COLO668 (cell line): ENCODE results near the gene INSR.
"Not testable (repeated sequence)": the region's sequence is repeated elsewhere in the genome, so short reads cannot be mapped to it uniquely, and the experiment has no call there.

Source experiments
- DNase-seq: peaks from one replicate; lab custom pipeline; 2025; ENCODE audit not compliant: unreplicated experiment; lab: John Stamatoyannopoulos, UW

Gene INSR

DNA sequence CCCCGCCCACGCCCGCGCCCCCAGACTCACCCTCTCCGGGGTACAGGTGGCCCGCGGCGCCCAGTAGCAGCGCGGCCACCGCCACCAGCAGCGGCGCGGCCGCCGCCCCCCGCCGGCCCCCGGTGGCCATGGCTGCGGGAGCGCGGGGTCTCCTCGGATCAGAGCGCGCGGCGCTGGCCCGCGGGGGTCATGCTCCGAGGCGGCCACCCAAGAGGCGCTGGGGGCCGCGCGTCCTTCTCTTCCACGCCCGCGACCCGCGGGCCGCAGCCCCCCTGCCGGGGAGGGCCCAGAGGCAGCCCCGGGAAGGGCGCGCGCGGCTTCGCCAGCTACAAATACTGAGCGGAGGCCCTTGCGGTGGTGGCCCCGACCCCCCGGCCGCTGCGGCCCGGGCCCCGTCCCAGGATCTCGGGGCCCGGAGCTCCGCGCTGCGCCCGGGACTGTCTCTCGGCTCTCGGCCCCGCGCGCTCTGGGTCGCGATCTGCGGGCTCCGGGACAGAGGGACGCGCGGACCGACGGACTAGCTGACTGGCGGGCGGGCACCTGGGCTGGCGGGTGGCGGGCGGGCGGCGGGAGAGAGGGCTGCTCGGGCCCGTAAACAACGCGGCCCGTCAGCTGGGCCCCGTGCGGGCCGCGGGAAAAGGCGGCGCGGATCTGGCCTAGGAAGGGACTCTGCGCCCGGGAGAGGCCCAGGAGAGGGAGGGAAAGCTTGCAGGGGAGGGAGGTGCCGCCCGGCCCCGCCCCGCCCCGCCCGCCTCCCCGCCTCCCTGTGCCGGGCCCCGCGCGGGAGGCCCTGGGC is at the start of gene INSR:
Gene INSR, minus strand, starts transcription at position 653 of the 796 bp plus-strand sequence. Its CDS starts 523 bp downstream, at position 130.
- DNase-seq: peak; percentile 92

- no peak for DNase-seq
Measured at GRCh38 chr19:7342143-7342542, 47.9 kb upstream of the INSR start.

DNA sequence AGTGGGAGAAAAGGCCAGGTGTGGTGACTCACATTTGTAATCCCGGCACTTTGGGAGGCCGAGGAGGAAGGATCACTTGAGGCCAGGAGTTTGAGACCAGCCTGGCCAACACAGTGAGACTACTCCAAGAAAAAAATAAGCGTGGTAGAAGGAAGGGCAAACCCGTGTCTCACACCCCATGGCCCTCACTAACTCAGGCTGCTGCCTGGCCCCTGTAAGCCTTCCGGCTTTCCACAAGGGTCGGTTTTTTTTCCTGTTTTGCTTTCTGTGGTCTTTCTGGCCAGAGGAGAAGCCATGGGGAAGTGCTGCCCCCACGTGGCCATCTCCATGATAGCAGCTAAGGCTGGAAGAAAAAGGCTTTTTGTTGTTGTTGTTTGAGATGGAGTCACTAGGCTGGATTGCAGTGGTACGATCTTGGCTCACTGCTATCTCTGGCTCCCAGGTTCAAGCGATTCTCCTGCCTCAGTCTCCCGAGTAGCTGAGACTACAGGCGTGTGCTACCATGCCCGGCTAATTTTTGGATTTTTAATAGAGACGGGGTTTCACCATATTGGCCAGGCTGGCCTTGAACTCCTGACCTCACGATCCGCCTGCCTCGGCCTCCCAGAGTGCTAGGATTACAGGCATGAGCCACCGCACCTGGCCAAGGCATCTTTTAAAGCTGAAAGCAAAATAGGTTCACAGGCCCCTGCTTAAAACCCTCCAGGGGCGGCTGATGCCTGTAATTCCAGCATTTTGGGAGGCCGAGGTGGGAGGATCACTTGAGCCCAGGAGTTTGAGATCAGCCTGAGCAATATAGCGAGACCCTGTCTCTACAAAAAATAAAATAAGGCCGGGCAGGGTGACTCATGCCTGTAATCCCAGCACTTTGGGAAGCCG is 47.0 kb upstream of the INSR start:
- DNase-seq: peak; percentile 73

DNA sequence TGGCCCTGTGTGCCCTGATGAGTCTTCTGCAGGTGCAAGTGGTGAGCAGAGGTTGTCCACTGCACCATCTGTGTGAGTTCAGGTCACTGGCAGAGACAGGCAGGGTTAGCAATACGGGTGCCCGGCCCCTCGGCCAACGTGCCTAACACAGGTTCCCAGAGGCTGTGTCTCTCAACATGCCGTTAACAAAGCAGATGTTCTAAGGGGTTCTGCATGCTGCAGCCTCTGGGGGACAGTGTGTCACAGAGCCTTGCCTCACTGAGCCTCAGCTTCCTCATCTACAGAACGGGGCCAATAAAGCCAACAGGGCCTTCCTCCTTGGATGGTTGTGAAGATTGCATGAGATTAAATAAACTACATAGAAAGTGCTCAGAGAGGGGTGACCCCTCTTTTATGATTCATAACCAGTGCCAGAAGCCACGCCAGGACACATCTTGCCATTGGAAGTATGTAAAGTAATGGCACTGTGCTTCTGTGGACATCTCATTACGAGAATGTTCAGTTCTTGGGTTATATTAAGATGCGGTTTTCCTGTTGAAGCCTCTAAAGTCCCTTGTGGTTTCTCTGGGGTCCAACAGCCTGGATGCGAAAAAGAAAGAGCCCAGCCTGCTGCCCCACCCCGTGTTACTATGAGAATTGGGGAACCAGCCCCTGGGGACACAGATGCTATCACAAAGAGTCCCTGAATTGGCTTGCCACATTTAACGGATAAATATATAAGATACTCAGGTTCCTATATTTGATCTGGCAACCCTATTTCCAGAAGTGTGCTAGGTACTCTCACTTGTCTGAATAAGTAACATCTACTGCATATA is 43.4 kb upstream of the INSR start:
- no peak for DNase-seq

DNA sequence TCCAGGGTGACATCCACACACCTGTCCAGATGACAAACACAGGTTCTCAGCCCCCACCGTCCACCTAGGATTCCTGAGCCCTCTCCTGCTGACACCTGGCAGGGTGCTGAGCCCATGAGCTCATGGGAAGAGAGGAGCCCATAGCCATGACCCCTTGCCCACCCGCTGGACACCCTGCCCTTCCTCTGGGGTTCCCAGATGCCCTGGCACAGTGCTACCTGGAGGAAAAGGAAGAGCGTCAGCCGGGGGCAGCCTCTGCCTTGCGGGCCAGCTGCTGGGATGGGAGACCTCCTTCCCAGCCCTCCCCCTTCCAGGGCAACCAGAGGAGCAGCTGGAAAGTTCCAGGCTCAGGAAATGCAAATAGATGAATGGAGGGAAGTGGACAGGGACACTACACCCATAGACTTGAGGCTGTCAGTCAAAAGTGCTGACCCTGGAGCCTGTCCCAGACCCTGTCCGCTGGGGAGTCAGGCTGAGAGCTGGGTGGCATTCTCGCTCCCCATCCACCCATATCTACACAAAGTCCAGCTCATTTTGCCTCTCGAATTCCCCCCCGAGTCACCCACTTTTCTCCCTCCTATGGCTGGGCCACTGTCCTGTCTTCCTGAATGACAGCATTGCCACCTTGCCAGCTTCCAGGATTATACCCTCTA is 42.2 kb upstream of the INSR start:
- DNase-seq: no peak

GRCh38 chr19:7333198-7334118 is 39.2 kb upstream of the INSR start:
- no peak for DNase-seq

GRCh38 chr19:7331446-7331845 is 37.2 kb upstream of the INSR start:
- no peak for DNase-seq

GRCh38 chr19:7328647-7329046 is 34.4 kb upstream of the INSR start:
- DNase-seq: no peak

DNA sequence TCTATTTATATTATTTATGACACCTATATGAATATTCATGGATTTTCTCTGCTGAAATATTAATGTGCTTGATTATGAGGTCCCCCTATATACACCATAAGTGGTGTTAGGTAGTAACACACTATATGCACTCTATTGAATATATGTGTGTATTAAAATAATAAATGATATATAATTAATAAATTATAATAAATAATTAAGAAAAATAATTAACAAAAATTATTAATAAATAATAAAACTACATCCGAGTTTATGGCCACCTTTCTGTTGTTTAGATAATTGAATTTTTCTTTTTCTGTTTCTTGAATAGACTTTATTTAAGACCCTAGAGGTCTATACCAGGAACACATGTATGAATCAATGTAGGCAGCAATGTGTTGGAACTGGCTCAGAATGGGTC is 33.6 kb upstream of the INSR start:
- DNase-seq: no peak

- peak; percentile 28 for DNase-seq
Measured at GRCh38 chr19:7326105-7326877, 32.1 kb upstream of the INSR start.

GRCh38 chr19:7318176-7318575 is 24.0 kb upstream of the INSR start:
- DNase-seq: no peak

DNA sequence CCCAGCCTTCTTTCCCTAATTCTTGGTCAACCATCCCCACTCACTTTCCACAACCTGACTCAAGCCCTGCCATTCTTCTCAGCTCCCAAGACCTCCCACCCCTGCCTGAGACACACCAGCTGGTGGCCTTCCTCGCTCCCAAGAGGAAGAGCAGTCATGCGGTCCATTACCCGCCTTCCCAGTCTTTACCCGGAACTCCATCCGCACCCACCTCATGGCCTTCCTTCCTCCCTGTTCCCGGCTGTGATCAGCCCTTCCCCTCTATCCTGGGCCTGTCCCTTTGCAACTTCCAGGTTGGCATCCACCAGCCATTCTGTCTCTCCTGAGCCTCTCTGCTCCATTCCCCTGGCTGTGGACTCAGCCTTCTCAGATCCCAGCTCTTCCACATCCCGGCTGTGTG is 18.6 kb upstream of the INSR start:
- DNase-seq: no peak

- no peak for DNase-seq
Measured at GRCh38 chr19:7311911-7312310, 17.7 kb upstream of the INSR start.

DNA sequence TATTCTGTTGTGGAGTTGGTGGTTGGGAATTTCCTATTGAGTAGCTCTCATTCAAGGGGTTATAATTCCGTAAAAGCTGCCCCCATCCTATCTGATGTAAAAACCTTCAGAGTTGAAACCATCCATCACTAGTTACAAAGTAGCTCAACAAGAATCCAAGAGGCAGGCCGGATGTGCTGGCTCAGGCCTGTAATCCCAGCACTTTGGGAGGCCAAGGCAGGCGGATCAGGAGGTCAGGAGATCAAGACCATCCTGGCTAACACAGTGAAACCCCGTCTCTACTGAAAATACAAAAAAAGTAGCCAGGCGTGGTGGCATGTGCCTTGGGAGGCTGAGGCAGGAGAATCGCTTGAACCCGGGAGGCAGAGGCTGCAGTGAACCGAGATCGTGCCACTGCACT is 14.1 kb upstream of the INSR start:
- not testable (repeated sequence) for DNase-seq

DNA sequence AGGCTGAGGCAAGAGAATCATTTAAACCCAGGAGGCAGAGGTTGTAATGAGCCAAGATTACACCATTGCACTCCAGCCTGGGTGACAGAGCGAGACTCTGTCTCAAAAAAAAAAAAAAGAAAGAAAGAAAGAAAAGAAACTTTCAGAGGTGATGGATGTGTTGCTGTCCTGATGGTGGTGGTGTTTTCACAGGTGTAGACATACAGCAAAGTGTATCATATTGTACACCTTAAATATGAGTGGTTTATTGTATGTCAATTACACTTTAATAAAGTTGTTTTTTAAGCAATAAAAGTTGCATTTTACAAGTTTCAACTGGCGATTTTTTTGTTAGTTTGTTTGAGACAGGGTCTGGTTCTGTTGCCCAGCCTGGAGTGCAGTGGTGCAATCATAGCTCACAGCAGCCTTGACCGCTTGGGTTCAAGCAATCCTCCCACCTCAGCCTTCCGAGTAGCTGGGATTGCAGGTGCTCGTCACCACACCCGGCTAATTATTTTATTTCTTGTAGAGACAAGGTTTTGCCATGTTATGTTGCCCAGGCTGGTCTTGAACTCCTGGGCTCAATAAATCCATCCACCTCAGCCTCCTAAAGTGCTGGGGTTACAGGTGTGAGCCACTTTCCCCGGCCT is 13.5 kb upstream of the INSR start:
- no peak for DNase-seq

DNA sequence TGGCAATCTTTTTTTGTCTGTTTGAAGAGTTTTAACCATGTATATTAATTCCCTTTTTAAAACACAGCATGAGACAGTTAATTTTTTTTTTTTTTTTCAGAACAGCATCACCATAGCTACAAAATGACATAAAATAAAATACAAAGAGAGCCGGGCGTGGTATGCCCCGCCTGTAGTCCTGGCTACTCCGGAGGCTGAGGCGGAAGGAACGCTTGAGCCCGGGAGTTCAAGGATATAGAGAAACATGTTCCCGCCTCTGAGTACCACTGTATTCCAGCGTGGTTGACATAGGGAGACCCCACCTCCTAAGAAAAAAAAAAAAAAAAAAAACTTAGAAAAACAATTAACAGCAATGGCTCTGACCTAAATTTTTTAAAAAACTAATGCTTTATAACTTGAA is 10.0 kb upstream of the INSR start:
- no peak for DNase-seq

DNA sequence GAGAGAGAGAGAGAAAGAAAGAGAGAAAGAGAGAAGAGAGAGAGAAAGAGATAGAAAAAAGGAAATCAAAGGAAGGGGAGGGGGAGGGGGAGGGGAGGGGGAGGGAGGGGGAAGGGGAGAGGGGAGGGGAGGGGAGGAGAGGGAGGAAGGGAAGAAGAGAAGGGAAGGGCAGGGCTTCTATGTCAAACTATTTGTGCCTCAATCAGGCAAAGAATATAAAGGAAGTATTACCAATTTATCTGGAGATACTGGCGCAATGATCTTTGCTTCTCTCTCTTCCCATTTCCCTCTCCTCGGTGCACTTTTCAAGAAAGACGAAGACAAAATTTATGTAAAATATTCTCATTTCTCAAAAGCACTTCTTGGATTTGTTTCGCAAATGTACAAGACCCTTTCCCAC is 9.3 kb upstream of the INSR start:
- no peak for DNase-seq

DNA sequence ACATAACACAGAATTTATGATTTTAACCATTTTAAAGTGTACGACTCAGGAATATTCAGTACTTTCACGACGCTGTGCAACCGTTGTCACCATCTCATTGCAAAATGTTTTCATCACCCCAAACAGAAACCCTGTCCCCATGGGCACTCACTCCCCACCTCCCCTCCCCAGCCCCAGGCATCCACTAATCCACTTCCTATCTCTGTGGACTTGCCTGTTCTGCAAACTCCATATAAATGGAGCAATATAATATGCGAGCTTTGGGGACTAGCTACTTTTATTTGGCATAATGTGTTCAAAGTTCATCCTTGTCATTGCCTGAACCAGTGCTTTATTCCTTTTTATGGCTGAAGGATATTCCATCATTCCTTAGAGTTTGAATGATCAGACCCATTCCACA is 7.3 kb upstream of the INSR start:
- no peak for DNase-seq

DNA sequence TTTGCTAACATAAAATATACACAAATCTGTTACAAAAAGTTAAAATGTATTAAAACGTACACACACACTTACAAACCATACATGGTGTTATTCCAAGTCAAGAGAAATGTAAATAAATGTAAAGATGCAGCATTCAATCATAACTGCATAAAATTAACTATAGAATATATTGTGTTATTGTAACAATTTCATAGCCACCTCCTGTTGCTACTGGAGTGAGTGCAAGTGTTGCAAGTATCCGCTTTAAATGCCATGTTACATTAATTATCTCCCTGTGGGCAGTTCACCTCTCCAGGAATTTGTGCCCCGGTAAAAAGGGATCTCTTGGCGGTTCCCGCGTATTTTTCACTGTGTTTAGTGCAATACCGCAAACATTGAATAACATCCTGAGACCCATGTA is 3.5 kb upstream of the INSR start:
- no peak for DNase-seq
